Thyroid gland (tissue), 4 donors: Measurements from ENCODE around the gene B4GALT3. TPM values are rescaled to one million over a fixed set of nuclear protein-coding genes. Genes with fewer than 3 reads are reported as not detected.

ENCODE experiments used
- DNase-seq, 2 donors: peaks; one replicate each; pipeline ENCODE4 v3.0.0-alpha.2; 2019
- H3K27ac ChIP-seq, 3 donors: fragments of 200-600 bp; sonication (generic); 1 replicate in 2 of 3; 2 replicates in 1 of 3; pipeline ENCODE4 v1.5.1; 2016 to 2019; ENCODE audit warnings: mild to moderate bottlenecking in 1 of 3, moderate library complexity in 1 of 3
- H3K27me3 ChIP-seq: fragments of 200-600 bp; sonication (generic); one replicate; pipeline ENCODE4 v1.5.1; 2019
- H3K36me3 ChIP-seq, 2 donors: fragments of 200-600 bp; sonication (generic); one replicate each; pipeline ENCODE4 v1.5.1; 2016 to 2019
- H3K4me1 ChIP-seq, 2 donors: fragments of 200-600 bp; sonication (generic); one replicate each; pipeline ENCODE4 v1.5.1; 2017 to 2019
- H3K4me3 ChIP-seq, 3 donors: fragments of 200-600 bp; sonication (generic); replicated peaks in 1 of 3; 1 replicate in 2 of 3; 2 replicates in 1 of 3; pipeline ENCODE4 v1.5.1; 2016; ENCODE audit warnings: mild to moderate bottlenecking in 1 of 3
- H3K9me3 ChIP-seq: fragments of 200-600 bp; sonication (generic); one replicate; pipeline ENCODE4 v1.5.1; 2017
- CTCF ChIP-seq, 6 experiments: fragments of 200-600 bp in 3 of 6; fragments of 450-650 bp in 3 of 6; sonication (generic) in 3 of 6; IDR thresholded peaks; one replicate each; pipeline ENCODE4 v1.5.1; 2016 to 2019; ENCODE audit warnings: antibody characterized with exemption in 6 of 6, mild to moderate bottlenecking in 2 of 6, inconsistent platforms in 1 of 6, moderate library complexity in 1 of 6
- POLR2A ChIP-seq, 2 donors: fragments of 450-650 bp; IDR thresholded peaks; one replicate each; pipeline ENCODE4 v1.6.1; 2017; ENCODE audit warnings: antibody characterized with exemption in 2 of 2, mild to moderate bottlenecking in 2 of 2, moderate library complexity in 1 of 2
- WGBS, 2 donors: methylation state at CpG; one replicate each; pipeline ENCODE4 v1.1.5; 2017; 5-methylcytosine and 5-hydroxymethylcytosine counted together
- intact Hi-C: fragments of 100-400 bp; cut with DNase I; formaldehyde crosslinking; loops from one replicate; pipeline ENCODE4 v1.15.1; 2023
- total RNA-seq, 4 donors: library from RNA; depleted of rRNA; stranded (reverse); fragments of >200 nt; gene quantifications; one replicate each; pipeline ENCODE4 v1.2.3, GENCODE V29; 2016

B4GALT3 gene
- total RNA-seq, 4 donors from 2014 or later = 24.1 to 34.0 (median 29.2) TPM

GRCh38 chr1:161201836-161202712 lies 24.8 kb upstream of the B4GALT3 start, which contains the start of gene NDUFS2:
Gene NDUFS2 (plus strand): TSS chr1:161202367. CDS start chr1:161202386, 19 bp downstream.
- peak within 1 kb of the TSS; percentile 94 to 96 (median 94) for H3K27ac ChIP-seq
- peak; percentile 99 for DNase-seq
- peak within 1 kb of the TSS; percentile 50 to 69 (median 67) for H3K4me3 ChIP-seq
- intact Hi-C loops = no loop called here
- H3K27me3 ChIP-seq = no peaks in the 10 kb centered on the region
- H3K4me1 ChIP-seq = peaks cover 20 to 54% of the 10 kb centered on the region in 2 donors
- WGBS, 2 donors = 4 to 6% methylated on average over 31 to 36 of the region's 53 CpGs
- TF ChIP-seq CTCF (IDR thresholded peaks at IDR 0.05) = no peak
- peak in 1 of 2 donors; percentile 85 for TF ChIP-seq POLR2A (IDR thresholded peaks at IDR 0.05)
- H3K36me3 ChIP-seq = peaks cover 5 to 22% of the 10 kb centered on the region in 2 donors
- no peaks in the 10 kb centered on the region for H3K9me3 ChIP-seq

GRCh38 chr1:161200992-161201835 lies 23.9 kb upstream of the B4GALT3 start:
- intact Hi-C loops = no loop called here
- Histone ChIP-seq H3K9me3 (no peaks in the 10 kb centered on the region), H3K27ac (peak overlapping the region; percentile 94 to 96 (median 94)), H3K27me3 (no peaks in the 10 kb centered on the region), H3K36me3 (peaks cover under 1 to 13% of the 10 kb centered on the region in 2 donors), H3K4me1 (peaks cover 20 to 49% of the 10 kb centered on the region in 2 donors), H3K4me3 (peak overlapping the region in 2 of 3 donors; percentile 11 to 69)
- WGBS, 2 donors = 65 to 80% methylated on average over 13 of the region's 13 CpGs
- TF ChIP-seq CTCF (IDR thresholded peaks at IDR 0.05) (no peak), POLR2A (IDR thresholded peaks at IDR 0.05) (no peak)
- peak in 1 of 2 donors; percentile 32 for DNase-seq

GRCh38 chr1:161200421-161200991 lies 23.2 kb upstream of the B4GALT3 start:
- no peak overlapping the region for H3K4me3 ChIP-seq
- H3K4me1 ChIP-seq = peaks cover 20 to 49% of the 10 kb centered on the region in 2 donors
- no peaks in the 10 kb centered on the region for H3K27me3 ChIP-seq
- TF ChIP-seq CTCF (IDR thresholded peaks at IDR 0.05) (no peak), POLR2A (IDR thresholded peaks at IDR 0.05) (no peak)
- DNase-seq = no peak
- H3K27ac ChIP-seq = peak overlapping the region; percentile 94 to 96 (median 94)
- no peaks in the 10 kb centered on the region for H3K9me3 ChIP-seq
- 58 to 59% methylated on average over 5 of the region's 5 CpGs for WGBS, 2 donors
- peaks cover 0 to 13% of the 10 kb centered on the region in 2 donors for H3K36me3 ChIP-seq
- intact Hi-C loops = no loop called here

- no peak for DNase-seq
Observed at GRCh38 chr1:161199506-161200139, 22.3 kb upstream of the B4GALT3 start.

More at GRCh38 chr1:161199506-161200139, 22.3 kb upstream of the B4GALT3 start:
- Histone ChIP-seq H3K4me3 (no peak overlapping the region), H3K27me3 (no peaks in the 10 kb centered on the region), H3K4me1 (peaks cover 20 to 47% of the 10 kb centered on the region in 2 donors), H3K36me3 (peaks cover 0 to 10% of the 10 kb centered on the region in 2 donors), H3K27ac (peak overlapping the region; percentile 94 to 96 (median 94)), H3K9me3 (no peaks in the 10 kb centered on the region)
- WGBS, 2 donors = 59% methylated on average over 5 of the region's 5 CpGs
- no peak for TF ChIP-seq POLR2A (IDR thresholded peaks at IDR 0.05)
- no peak for TF ChIP-seq CTCF (IDR thresholded peaks at IDR 0.05)
- intact Hi-C loops = loop anchor here (10.0 kb wide), 1 partner anchor 185 kb away; no protein-coding TSS in a partner anchor
